ENCODE measurements around the gene IL17RA.

Gene IL17RA

GRCh38 chr22:17159504-17159951 is 74.7 kb downstream of the IL17RA start:
- no peak for DNase-seq

- DNase-seq, result no peak
Observed at GRCh38 chr22:17161991-17162390, 77.2 kb downstream of the IL17RA start.

GRCh38 chr22:17162731-17163130 is 77.9 kb downstream of the IL17RA start:
- no peak for DNase-seq

GRCh38 chr22:17164392-17165024 is 79.7 kb downstream of the IL17RA start:
- no peak for DNase-seq

Data from right forelimb (tissue), 1 donor.